ENCODE measurements around the gene KCNV2. TPM values are rescaled to one million over a fixed set of nuclear protein-coding genes. Genes with fewer than 3 reads are reported as not detected.

The KCNV2 gene
- total and polyA plus RNA-seq, 2 experiments from 2014 or later = 0.60 TPM; not detected in 1

GRCh38 chr9:2765250-2765880 lies 48.1 kb downstream of the KCNV2 start:
- Histone ChIP-seq H3K27ac (ENCODE audit: low read depth) (peak overlapping the region; percentile 27), H3K36me3 (ENCODE audit: insufficient read depth) (no peaks in the 10 kb centered on the region), H3K27me3 (ENCODE audit: insufficient read depth) (no peaks in the 10 kb centered on the region), H3K79me2 (replicated peaks; ENCODE audit: insufficient read depth) (no peaks in the 10 kb centered on the region), H3K4me3 (no peak overlapping the region), H3K4me2 (no peak overlapping the region), H3K9me2 (ENCODE audit: insufficient read depth) (peaks cover 5% of the 10 kb centered on the region; the same call in 1 of the 2 replicates), H3F3A (replicated peaks; ENCODE audit: low read depth) (no peaks in the 10 kb centered on the region), H4K20me1 (replicated peaks; ENCODE audit: insufficient read depth) (no peaks in the 10 kb centered on the region), H2AFZ (no peak overlapping the region), H3K4me1 (ENCODE audit: insufficient read depth) (peaks cover 34% of the 10 kb centered on the region)
- no peak overlapping the region for H3K4me3 Mint-ChIP-seq
- DNase-seq (ENCODE audit: low spot score) = peak; percentile 74
- H3K27ac Mint-ChIP-seq = peak overlapping the region; percentile 91
- no peaks in the 10 kb centered on the region; the same call in 2 of the 3 replicates for H3K9me3 Mint-ChIP-seq
- peaks cover 5% of the 10 kb centered on the region for H3K27me3 Mint-ChIP-seq (ENCODE audit: insufficient read depth, low read depth, poor library complexity)
- peak; percentile 75 for ATAC-seq
- H3K36me3 Mint-ChIP-seq (ENCODE audit: low read depth) = peaks cover 28% of the 10 kb centered on the region
- H3K4me1 Mint-ChIP-seq = peaks cover 34% of the 10 kb centered on the region
- TF ChIP-seq REST (IDR thresholded peaks at IDR 0.05; ENCODE audit: unreplicated experiment) = no peak
- no peak for TF ChIP-seq CREB1 (CRISPR knock-in tag; IDR thresholded peaks at IDR 0.05; ENCODE audit: low read depth)
- no peak for TF ChIP-seq ZNF462 (CRISPR knock-in tag; IDR thresholded peaks at IDR 0.05)

Measured in GM23338 (cell line).